Uterus (tissue), 2 donors: ENCODE data around the gene NNT.

ENCODE experiments used
- POLR2A ChIP-seq, 2 donors: fragments of 450-650 bp; IDR thresholded peaks; one replicate each; pipeline ENCODE4 v1.6.1; 2016; ENCODE audit warnings: antibody characterized with exemption in 2 of 2, mild to moderate bottlenecking in 1 of 2, moderate library complexity in 1 of 2
- TF ChIP-seq, protein P1 (sequence below), 4 experiments: fragments of 200-600 bp in 2 of 4; fragments of 450-650 bp in 2 of 4; sonication (generic) in 2 of 4; IDR thresholded peaks; one replicate each; pipeline ENCODE4 v1.5.1; 2016 to 2019; ENCODE audit warnings: antibody characterized with exemption in 4 of 4, mild to moderate bottlenecking in 2 of 4, moderate library complexity in 1 of 4

DNA sequence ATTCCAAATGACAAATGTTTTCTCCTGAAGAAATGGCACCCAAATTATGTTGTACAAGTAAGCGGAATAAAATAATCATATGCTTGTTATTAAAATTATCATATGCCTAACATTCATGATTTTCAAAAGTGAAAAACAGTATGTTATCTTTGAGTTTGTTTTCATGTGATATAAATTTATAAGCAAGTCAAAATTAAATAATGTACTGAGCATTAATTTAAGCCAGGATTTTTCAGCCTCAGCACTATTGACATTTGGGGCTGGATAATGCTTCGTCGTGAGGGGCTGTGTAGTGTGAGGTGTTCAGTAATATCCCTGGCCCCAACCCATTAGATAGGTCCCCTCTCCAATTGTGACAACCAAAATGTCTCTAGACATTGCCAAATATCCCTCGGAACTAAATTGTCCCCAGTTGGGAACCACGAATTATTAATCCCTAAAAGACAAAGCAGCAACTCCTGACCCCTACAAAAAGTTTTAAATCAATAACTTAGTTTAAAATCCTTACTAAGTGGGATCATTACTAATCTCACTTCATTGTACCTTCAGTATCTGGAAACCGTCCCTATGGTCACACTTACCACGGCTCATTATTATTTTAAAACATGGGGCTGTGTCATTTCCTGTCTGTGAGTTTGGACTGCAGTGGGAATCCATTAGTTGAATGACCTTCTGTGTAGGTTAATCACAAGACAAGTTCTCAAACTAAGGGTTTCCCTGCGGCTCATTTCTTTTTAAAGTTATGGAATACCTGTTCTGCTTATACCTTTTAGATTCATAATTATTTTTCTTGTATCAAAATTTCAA is 1.3 kb upstream of the NNT start:
- TF ChIP-seq, protein P1, sequence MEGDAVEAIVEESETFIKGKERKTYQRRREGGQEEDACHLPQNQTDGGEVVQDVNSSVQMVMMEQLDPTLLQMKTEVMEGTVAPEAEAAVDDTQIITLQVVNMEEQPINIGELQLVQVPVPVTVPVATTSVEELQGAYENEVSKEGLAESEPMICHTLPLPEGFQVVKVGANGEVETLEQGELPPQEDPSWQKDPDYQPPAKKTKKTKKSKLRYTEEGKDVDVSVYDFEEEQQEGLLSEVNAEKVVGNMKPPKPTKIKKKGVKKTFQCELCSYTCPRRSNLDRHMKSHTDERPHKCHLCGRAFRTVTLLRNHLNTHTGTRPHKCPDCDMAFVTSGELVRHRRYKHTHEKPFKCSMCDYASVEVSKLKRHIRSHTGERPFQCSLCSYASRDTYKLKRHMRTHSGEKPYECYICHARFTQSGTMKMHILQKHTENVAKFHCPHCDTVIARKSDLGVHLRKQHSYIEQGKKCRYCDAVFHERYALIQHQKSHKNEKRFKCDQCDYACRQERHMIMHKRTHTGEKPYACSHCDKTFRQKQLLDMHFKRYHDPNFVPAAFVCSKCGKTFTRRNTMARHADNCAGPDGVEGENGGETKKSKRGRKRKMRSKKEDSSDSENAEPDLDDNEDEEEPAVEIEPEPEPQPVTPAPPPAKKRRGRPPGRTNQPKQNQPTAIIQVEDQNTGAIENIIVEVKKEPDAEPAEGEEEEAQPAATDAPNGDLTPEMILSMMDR (IDR thresholded peaks at IDR 0.05), result no peak
- TF ChIP-seq POLR2A (IDR thresholded peaks at IDR 0.05), result no peak
